GM21526 (cell line): Measurements from ENCODE around the gene RAMP2.
"Not testable (repeated sequence)": the region's sequence is repeated elsewhere in the genome, so short reads cannot be mapped to it uniquely, and the experiment has no call there.

Experiments
- ATAC-seq: cut with Tn5 transposase; IDR thresholded peaks from one replicate; pipeline ENCODE4 v1.9.1; 2021; ENCODE audit warnings: moderate library complexity; ENCODE audit not compliant: unreplicated experiment, low FRiP score

The RAMP2 gene

DNA sequence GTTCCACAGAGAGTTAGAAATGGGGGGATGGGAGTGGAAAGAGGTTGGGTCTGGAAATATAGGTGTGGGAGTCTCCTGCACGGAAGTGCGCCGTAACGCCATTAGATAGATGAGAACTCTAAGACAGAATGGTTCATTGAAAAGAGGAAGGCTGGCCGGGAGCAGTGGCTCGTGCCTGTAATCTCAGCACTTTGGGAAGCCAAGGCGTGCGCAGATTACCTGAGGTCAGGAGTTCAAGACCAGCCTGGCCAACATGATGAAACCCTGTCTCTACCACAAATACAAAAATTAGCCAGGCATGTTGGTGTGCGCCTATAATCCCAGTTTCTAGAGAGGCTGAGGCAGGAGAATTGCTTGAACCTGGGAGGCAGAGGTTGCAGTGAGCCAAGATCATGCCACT is 7.0 kb downstream of the RAMP2 start:
- ATAC-seq: not testable (repeated sequence)

DNA sequence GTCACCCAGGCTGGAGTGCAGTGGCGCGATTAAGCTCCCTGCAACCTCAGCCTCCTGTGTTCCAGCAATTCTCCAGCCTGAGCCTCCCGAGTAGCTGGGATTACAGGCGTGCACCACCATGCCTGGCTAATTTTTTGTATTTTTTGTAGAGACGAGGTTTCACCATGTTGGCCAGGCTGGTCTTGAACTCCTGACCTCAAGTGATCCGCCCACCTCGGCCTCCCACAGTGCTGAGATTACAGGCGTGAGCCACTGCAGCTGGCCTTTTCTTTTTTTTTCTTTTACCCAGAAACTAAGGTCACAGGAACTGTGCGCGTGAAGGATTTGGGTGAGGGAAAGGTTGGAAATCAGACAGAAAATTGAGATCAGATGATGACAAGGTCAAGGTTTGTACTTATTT is 8.9 kb downstream of the RAMP2 start:
- not testable (repeated sequence) for ATAC-seq

DNA sequence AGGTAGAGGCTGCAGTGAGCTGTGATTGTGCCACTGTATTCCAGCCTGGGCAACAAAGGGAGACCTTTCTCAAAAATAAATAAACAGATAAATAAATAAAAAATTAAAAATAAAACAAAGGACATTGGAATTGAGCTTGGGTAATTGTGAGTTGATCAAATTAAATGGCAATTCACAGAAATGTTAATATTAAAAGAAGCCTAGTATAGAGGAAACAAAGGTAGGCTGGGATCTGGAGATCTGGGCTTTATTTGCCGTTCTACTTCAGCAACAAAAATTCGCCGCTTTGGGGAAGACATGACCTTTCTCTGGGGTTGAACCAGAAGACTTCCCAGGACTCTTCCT is 11.9 kb downstream of the RAMP2 start:
- no peak for ATAC-seq

DNA sequence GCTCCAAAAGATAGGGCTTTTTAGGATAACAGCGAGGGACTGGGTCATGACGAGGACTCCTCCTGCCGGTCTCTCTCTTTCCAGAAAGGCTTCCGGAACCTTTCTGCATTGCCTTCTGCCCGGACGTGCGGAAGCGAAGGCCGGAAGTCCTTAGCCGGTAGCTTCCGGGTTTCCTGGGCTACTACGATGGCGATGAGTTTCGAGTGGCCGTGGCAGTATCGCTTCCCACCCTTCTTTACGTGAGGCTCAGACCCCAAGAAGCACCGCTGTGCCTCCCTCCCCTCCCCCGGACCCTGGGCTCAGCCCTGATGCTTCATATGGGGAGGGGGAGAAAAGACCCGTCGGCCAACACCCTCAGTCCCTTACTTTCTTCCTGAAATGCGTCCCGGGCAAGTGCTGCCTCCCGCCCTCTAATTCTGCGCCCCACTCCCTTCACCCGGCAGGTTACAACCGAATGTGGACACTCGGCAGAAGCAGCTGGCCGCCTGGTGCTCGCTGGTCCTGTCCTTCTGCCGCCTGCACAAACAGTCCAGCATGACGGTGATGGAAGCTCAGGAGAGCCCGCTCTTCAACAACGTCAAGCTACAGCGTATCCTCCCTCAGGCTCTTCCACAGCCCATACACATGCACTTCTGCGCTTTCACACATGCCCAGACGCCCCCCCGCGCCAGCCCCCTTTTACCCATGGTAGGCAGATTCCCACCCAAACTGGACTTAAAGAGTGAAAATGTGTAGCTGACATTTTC is 12.4 kb downstream of the RAMP2 start, which contains the start of gene VPS25:
Gene VPS25 (plus strand): TSS at position 160 of the 746 bp plus-strand sequence. CDS start 27 bp downstream, at position 187.
- ATAC-seq: peak; percentile 70

DNA sequence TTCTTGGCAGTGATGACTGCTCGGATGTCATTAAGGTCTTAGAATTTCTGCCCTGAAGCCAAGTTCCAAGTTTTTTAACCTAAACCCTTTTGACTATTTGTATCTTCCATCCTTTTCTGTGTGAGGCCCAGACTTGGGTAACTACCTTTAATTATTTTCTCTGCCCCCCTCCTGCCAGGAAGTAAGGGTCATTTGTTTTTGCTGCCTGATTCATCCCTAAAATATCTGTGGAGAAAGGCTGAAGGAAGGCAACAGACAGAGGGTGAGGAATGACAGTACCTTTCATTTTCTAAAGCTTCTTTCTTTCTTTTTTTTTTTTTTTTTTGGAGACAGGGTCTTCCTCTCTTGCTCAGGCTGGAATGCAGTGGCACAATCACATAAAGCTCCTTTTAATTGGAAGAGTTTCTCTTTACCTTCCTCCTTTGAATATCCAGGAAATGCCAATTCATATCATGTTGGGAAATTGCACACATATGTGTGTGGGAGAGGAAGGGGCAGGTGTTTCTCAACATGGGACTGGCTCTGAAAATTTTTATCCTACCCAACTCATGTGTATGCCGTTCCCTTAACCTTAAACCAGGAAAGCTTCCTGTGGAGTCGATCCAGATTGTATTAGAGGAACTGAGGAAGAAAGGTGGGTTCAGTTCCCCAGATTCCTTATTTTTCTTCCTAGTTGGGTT is 13.2 kb downstream of the RAMP2 start:
- no peak for ATAC-seq

DNA sequence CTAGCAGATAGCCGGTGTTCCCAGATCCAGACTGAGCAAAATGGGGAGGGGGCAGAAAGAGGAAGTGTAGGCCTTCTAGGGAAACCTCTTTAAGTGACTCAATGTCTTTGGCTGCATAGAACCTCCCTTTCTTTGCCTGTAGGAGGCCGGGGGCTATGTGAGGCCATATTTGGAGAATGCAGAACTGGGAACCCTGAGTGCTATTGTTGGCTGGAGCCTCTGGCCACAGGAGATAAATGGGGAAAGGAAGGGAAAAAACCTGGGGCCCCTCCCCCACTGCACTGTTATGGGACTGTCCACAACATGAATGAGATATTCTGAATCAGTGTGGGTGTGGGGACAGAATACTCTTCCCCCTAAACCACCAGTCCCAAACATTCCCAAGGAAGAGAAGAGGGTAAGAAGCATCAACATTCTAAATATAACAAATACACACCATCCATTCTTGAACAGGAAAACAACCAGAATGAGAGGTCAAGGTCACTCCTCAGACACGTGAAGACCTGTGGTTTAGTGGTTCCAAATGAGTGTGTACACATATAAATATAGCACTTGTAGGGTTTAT is 14.6 kb downstream of the RAMP2 start:
- no peak for ATAC-seq

DNA sequence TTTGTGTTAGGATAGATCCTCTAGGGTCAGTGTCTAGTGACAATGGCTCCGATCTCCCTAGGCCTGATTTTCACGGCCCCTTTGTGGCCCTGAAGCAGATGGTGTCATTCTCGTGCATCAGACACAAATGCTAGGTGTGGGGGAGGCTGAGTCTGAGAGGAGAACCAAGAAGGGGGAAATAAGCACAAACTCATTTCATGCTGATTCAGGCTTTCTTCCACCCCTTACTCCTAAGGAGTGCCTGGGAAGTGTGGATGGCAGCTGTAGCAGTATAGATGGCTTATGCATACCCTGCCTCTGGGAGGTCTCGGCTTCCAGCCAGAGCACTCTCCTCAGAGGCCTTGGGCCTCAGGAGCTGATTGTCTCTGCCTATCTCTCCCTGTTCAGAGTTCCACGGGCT is 17.5 kb downstream of the RAMP2 start:
- ATAC-seq: no peak

DNA sequence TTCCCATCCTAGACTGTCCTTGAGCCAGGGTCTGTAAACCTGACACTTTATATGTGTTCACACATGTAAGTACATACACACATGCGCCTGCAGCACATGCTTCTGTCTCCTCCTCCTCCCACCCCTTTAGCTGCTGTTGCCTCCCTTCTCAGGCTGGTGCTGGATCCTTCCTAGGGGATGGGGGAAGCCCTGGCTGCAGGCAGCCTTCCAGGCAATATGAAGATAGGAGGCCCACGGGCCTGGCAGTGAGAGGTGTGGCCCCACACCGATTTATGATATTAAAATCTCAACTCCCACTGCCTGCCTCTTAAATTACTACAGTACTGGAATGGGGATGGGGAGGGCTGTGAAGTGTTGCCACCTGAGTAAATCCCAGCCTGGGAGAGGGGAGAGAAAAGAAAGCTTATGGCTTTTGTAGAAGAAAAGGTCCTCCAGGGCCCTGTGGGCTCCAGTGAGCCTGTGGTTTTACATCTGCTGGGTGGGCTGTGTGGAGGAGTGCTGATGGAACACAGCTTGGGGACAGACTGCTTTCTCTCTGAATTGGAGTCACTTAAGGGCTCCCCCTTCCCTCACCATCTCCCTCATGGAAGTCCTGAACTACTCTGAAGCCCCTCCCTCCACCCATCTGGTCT is 18.4 kb downstream of the RAMP2 start:
- ATAC-seq: no peak

DNA sequence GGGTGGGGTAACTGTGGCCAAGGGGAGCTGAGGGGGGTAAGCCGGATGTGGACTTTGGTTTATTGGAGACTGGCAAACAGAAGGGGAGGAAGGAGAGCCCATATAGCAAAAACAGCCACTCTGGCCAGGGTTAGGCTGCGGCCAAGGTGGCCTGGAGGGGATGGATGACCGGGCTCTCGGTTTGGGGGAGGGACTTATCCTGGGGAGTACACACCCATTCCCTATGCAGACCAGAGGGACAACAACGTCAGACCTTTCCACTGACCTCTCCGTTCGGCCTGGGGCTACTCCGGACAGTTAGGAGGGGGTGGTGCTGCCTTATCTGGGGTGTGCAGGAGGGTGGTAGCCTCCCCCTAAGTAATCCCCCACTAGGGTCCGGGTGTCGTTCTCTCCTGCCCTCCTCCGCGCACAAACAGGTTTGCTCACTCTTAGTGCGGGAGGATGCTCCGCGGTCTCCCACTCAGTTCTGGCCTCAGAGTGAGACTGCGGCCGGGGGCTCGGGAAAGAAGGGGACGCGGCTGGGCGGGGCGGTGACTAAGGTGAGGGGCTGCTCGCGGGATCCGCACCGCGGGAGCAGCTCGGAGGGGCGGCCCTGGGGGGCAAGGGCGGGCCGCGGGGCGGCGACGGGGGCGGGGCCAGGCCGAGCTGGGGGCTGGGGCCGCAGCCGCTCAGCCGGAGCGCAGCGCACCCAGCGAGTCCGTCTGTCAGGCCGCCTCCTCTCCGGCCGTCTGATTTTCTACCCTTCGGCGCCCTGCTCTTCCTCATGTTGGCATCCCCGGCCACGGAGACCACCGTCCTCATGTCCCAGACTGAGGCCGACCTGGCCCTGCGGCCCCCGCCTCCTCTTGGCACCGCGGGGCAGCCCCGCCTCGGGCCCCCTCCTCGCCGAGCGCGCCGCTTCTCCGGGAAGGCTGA is 19.2 kb downstream of the RAMP2 start, which contains the start of gene WNK4:
Gene WNK4 (plus strand): TSS at position 675 of the 915 bp plus-strand sequence. CDS start 89 bp downstream, at position 764.
- ATAC-seq: no peak

DNA sequence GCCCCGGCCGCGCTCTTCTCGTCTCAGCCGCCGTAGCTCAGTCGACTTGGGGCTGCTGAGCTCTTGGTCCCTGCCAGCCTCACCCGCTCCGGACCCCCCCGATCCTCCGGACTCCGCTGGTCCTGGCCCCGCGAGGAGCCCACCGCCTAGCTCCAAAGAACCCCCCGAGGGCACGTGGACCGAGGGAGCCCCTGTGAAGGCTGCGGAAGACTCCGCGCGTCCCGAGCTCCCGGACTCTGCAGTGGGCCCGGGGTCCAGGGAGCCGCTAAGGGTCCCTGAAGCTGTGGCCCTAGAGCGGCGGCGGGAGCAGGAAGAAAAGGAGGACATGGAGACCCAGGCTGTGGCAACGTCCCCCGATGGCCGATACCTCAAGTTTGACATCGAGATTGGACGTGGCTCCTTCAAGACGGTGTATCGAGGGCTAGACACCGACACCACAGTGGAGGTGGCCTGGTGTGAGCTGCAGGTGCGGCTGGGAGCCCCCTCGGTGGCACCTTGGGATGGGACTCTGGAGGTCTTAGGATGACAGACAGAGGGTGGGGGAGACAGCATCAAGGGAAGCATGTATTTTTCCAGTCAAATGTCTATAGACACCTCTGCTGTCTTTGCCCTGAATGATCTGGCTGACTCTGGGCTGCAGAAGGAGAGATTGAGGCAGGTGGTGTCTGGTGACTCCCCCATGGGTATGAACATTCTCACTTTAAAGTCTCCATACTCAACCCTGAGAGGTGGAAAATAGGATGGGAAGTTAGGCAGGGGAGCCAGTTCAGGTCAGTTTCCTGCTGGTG is 20.0 kb downstream of the RAMP2 start:
- no peak for ATAC-seq

DNA sequence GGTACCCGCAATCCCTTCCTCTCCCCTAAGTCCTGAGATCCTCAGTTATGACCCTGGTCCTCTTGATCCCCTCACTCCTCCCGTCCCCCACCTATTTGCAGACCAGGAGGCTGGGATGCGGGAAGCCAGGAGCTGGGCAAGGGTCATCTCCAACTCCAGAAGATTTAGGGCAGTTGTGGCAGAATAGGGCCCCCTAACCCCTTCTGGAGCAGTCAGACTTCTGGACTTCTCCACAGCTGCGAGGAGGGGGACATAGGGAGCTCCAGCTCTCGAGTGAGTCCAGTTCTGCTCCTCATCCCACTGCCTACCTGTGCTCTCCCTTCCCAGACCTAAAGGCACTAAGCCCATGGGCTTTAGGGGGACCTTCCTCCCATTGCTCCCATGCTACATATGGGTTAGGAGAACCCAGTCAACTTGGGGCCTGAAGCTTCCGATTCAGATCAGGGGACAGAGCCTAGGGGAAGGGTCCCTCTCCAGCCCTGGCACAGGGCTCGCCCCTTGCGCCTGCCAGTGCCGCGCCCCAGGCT is 20.7 kb downstream of the RAMP2 start:
- ATAC-seq: no peak

DNA sequence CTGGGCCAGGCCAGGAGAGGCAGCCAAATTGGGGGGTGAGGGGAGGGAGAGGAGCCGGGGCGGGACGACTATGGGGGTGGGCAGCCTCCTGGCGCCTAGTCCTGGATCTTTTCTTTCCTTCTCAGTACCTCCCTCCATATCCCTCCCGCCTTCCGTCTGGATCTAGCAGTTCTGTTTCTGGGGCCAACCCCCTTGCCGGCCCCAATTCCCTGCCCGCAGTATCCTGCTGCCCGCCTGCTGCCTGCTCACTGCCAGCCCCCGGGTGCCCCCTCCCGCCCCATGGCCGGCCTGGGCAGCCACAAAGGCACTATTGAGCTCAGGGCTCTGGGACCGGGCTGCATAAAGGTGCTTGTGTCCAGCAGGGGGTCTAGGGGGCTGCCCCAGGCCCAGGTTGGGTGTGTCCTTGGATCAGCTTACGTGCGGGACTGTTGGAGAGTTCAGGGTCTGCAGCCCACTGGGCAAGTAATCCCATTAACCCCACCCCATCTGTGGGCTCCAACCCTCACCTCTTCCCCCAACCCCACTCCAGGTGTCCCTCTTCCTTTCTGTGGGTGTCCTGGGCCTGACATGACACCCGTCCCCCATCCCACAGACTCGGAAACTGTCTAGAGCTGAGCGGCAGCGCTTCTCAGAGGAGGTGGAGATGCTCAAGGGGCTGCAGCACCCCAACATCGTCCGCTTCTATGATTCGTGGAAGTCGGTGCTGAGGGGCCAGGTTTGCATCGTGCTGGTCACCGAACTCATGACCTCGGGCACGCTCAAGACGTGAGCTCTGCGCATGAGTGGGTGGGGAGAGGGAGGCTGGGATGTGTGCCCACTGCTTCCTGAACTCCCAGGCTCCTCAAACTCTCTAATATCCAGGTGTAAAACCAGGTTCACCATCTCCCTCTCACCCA is 21.4 kb downstream of the RAMP2 start:
- ATAC-seq: no peak

DNA sequence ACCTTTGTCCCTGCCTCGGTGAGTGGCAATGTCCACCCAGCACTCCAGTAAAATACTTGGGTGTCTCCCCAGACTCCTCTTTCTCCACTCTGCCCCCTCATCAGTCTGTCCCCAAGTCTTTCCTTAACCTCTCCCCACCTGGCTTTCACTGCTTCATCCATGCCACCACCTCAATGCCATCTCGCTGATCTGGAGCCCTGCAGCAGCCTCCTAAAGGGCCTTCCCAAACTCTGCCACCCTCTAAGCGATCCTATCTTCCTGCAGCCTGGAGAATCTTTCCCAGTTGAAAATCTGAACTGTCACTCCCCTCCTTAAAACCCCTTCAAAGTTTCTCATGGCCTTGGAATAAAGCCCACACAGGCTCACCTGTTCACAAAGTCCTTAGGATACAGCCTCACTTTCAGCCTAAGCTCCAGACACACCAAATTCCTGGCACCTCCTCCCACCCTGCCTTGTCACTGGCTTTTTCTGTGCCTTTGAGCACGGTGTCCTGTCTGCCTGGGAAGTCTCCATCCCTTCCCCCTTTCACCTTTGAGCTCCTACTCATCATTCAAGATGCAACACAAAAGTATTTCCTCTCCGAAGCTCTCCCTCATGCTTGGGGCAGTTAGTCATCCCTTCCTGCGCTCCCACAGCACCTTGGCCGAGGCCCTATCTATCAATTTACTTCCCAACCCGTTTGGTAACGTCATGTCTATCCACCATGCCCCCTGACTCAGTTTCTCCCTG is 22.2 kb downstream of the RAMP2 start:
- no peak for ATAC-seq

DNA sequence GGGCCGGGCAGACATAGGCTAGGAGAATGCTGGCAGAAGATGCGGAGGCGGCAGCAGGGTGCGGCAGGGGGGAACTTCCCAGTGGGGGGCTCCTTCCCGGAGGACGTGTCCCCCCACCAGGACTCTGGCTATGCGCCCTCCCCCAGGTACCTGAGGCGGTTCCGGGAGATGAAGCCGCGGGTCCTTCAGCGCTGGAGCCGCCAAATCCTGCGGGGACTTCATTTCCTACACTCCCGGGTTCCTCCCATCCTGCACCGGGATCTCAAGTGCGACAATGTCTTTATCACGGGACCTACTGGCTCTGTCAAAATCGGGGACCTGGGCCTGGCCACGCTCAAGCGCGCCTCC is 22.7 kb downstream of the RAMP2 start:
- ATAC-seq: no peak

DNA sequence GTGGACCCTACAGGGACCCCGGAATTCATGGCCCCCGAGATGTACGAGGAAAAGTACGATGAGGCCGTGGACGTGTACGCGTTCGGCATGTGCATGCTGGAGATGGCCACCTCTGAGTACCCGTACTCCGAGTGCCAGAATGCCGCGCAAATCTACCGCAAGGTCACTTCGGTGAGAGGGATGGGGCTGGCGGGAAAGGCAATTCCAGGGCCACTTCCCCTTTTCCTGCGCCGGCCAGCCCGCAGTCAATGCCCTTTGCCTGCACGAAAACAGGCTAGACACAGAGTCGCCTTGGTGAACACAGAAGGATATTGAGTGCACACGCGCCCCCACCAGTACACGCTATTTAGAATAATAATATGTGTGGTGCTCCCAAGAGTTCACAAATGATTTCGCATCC is 23.4 kb downstream of the RAMP2 start:
- ATAC-seq: no peak

DNA sequence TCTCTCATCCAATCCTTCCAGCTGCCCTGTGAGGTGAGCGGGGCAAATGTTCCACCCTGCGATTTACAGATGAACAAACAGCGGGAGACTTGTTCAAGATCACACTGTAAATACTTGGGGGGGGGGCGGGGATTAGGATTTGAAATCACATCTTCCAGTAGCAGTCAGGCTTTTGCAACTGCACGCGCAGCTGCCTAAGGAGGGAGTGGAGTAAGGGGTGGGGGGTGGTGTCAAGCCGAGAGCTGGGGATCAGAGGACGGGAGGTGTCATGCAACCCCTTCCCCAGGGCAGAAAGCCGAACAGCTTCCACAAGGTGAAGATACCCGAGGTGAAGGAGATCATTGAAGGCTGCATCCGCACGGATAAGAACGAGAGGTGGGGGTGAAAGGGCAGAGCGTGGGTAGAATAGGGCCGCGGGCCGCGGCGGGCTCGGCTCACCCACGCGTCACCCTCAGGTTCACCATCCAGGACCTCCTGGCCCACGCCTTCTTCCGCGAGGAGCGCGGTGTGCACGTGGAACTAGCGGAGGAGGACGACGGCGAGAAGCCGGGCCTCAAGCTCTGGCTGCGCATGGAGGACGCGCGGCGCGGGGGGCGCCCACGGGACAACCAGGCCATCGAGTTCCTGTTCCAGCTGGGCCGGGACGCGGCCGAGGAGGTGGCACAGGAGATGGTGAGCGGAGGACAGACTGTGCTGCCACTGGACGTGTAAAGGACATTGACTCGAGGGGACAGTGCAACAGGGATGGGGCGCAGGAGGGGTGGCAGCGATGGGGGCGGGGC is 24.0 kb downstream of the RAMP2 start:
- ATAC-seq: no peak

DNA sequence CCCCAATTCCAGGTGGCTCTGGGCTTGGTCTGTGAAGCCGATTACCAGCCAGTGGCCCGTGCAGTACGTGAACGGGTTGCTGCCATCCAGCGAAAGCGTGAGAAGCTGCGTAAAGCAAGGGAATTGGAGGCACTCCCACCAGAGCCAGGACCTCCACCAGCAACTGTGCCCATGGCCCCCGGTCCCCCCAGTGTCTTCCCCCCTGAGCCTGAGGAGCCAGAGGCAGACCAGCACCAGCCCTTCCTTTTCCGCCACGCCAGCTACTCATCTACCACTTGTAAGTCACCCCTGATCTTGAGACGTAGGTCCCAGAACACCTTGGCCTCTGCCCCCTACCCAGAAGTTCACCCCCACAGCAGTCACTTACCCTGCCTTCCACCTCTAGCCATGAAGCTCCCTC is 26.2 kb downstream of the RAMP2 start:
- ATAC-seq: no peak
